Suppressor macrophage treated with lipopolysaccharide for 1 hour (primary cell): Measurements from ENCODE around the gene SSTR1.

Source experiments
- DNase-seq, 3 donors: peaks; one replicate each; pipeline ENCODE4 v3.0.0-alpha.2; 2020 to 2022

SSTR1 gene

GRCh38 chr14:38243696-38244240 lies 36.1 kb downstream of the SSTR1 start:
- DNase-seq = no peak

- DNase-seq = no peak
These were observed 40.8 kb downstream of the SSTR1 start for GRCh38 chr14:38248321-38249028.

- DNase-seq = no peak
These were observed 42.6 kb downstream of the SSTR1 start for GRCh38 chr14:38250331-38250730.

GRCh38 chr14:38252066-38252710 lies 44.5 kb downstream of the SSTR1 start:
- DNase-seq = no peak

GRCh38 chr14:38253676-38254075 lies 46.0 kb downstream of the SSTR1 start:
- no peak for DNase-seq

- DNase-seq = no peak
These were observed 47.1 kb downstream of the SSTR1 start for GRCh38 chr14:38254571-38255407.

- no peak for DNase-seq
These were observed 47.6 kb downstream of the SSTR1 start for GRCh38 chr14:38255408-38255672.

GRCh38 chr14:38255673-38256532 lies 48.2 kb downstream of the SSTR1 start, which contains the start of gene CLEC14A:
CLEC14A (minus strand) TSS chr14:38256093; CDS start chr14:38256022, 71 bp downstream.
- DNase-seq = no peak

- DNase-seq = no peak
These were observed 48.8 kb downstream of the SSTR1 start for GRCh38 chr14:38256533-38256840.

GRCh38 chr14:38257507-38257906 lies 49.8 kb downstream of the SSTR1 start:
- no peak for DNase-seq

GRCh38 chr14:38261620-38262019 lies 53.9 kb downstream of the SSTR1 start:
- peak in 2 of 3 donors; percentile 9 to 33 for DNase-seq
